Duodenal mucosa (tissue), 2 donors: Measurements from ENCODE around the gene TBC1D16.
A peak's percentile ranks its signal among the peaks of the same experiment; 100 is the strongest.

Experiments used
- H3K27ac ChIP-seq: one replicate; pipeline ENCODE4 v1.7.0; 2013; ENCODE audit warnings: low read depth, low read length
- H3K27me3 ChIP-seq, 2 donors: one replicate each; pipeline ENCODE4 v1.7.0; 2013; ENCODE audit warnings: low read length in 2 of 2, control low read depth in 1 of 2; ENCODE audit not compliant: insufficient read depth in 2 of 2, control insufficient read depth in 1 of 2
- H3K36me3 ChIP-seq, 2 donors: one replicate each; pipeline ENCODE4 v1.7.0; 2013; ENCODE audit warnings: low read length in 2 of 2, control low read depth in 1 of 2; ENCODE audit not compliant: insufficient read depth in 2 of 2, control insufficient read depth in 1 of 2
- H3K4me1 ChIP-seq, 2 donors: one replicate each; pipeline ENCODE4 v1.7.0; 2013; ENCODE audit warnings: low read length in 2 of 2, control low read depth in 1 of 2; ENCODE audit not compliant: insufficient read depth in 2 of 2, control insufficient read depth in 1 of 2
- H3K4me3 ChIP-seq, 2 donors: one replicate each; pipeline ENCODE4 v1.7.0; 2013; ENCODE audit warnings: low read length in 2 of 2, low read depth in 1 of 2
- H3K9ac ChIP-seq, 2 donors: one replicate each; pipeline ENCODE4 v1.7.0; 2013; ENCODE audit warnings: low read length in 2 of 2, low read depth in 1 of 2
- H3K9me3 ChIP-seq, 2 donors: one replicate each; pipeline ENCODE4 v1.7.0; 2013; ENCODE audit warnings: low read length in 2 of 2, control low read depth in 1 of 2; ENCODE audit not compliant: control insufficient read depth in 1 of 2

Gene TBC1D16

GRCh38 chr17:79927688-79928501, 107.8 kb downstream of the TBC1D16 start:
- no peaks in the 10 kb centered on the region for H3K9me3 ChIP-seq
- H3K36me3 ChIP-seq: no peaks in the 10 kb centered on the region
- H3K27ac ChIP-seq: no peak overlapping the region
- no peak overlapping the region for H3K4me3 ChIP-seq
- H3K4me1 ChIP-seq: peaks cover 61 to 68% of the 10 kb centered on the region in 2 donors
- no peak overlapping the region for H3K9ac ChIP-seq
- H3K27me3 ChIP-seq: peaks cover 0 to 4% of the 10 kb centered on the region in 2 donors

- Histone ChIP-seq H3K27me3 (peaks cover 0 to 4% of the 10 kb centered on the region in 2 donors), H3K36me3 (no peaks in the 10 kb centered on the region), H3K9me3 (no peaks in the 10 kb centered on the region), H3K27ac (no peak overlapping the region), H3K9ac (peak overlapping the region in 1 of 2 donors; percentile 33), H3K4me1 (peaks cover 60 to 68% of the 10 kb centered on the region in 2 donors), H3K4me3 (no peak overlapping the region)
These were observed 108.5 kb downstream of the TBC1D16 start for GRCh38 chr17:79927136-79927661.

GRCh38 chr17:79926605-79927135, 109.0 kb downstream of the TBC1D16 start:
- H3K9ac ChIP-seq: peak overlapping the region; percentile 18 to 33
- H3K4me1 ChIP-seq: peaks cover 59 to 67% of the 10 kb centered on the region in 2 donors
- H3K9me3 ChIP-seq: no peaks in the 10 kb centered on the region
- H3K27me3 ChIP-seq: peaks cover 0 to 4% of the 10 kb centered on the region in 2 donors
- H3K27ac ChIP-seq: peak overlapping the region; percentile 75
- no peaks in the 10 kb centered on the region for H3K36me3 ChIP-seq
- no peak overlapping the region for H3K4me3 ChIP-seq

- no peak overlapping the region for H3K4me3 ChIP-seq
- peak overlapping the region; percentile 18 to 66 for H3K9ac ChIP-seq
- peaks cover 0 to 4% of the 10 kb centered on the region in 2 donors for H3K27me3 ChIP-seq
- H3K36me3 ChIP-seq: no peaks in the 10 kb centered on the region
- peaks cover 58 to 67% of the 10 kb centered on the region in 2 donors for H3K4me1 ChIP-seq
- peak overlapping the region; percentile 92 for H3K27ac ChIP-seq
- no peaks in the 10 kb centered on the region for H3K9me3 ChIP-seq
These were observed 109.5 kb downstream of the TBC1D16 start for GRCh38 chr17:79926142-79926604.

GRCh38 chr17:79925242-79925957, 110.3 kb downstream of the TBC1D16 start:
- no peak overlapping the region for H3K4me3 ChIP-seq
- H3K9ac ChIP-seq: peak overlapping the region; percentile 54 to 66
- no peaks in the 10 kb centered on the region for H3K9me3 ChIP-seq
- peaks cover 0 to 4% of the 10 kb centered on the region in 2 donors for H3K27me3 ChIP-seq
- H3K27ac ChIP-seq: peak overlapping the region; percentile 92
- H3K4me1 ChIP-seq: peaks cover 63 to 69% of the 10 kb centered on the region in 2 donors
- H3K36me3 ChIP-seq: no peaks in the 10 kb centered on the region

- peak overlapping the region; percentile 66 to 70 for H3K9ac ChIP-seq
- H3K4me1 ChIP-seq: peaks cover 67 to 71% of the 10 kb centered on the region in 2 donors
- no peaks in the 10 kb centered on the region for H3K36me3 ChIP-seq
- peaks cover 0 to 4% of the 10 kb centered on the region in 2 donors for H3K27me3 ChIP-seq
- peak overlapping the region in 1 of 2 donors; percentile 10 for H3K4me3 ChIP-seq
- peak overlapping the region; percentile 92 for H3K27ac ChIP-seq
- H3K9me3 ChIP-seq: no peaks in the 10 kb centered on the region
These were observed 111.1 kb downstream of the TBC1D16 start for GRCh38 chr17:79924639-79924976.

GRCh38 chr17:79923974-79924638, 111.6 kb downstream of the TBC1D16 start:
- peak overlapping the region; percentile 66 to 70 for H3K9ac ChIP-seq
- peaks cover 0 to 4% of the 10 kb centered on the region in 2 donors for H3K27me3 ChIP-seq
- H3K36me3 ChIP-seq: no peaks in the 10 kb centered on the region
- H3K4me1 ChIP-seq: peaks cover 71 to 72% of the 10 kb centered on the region in 2 donors
- H3K27ac ChIP-seq: peak overlapping the region; percentile 92
- H3K9me3 ChIP-seq: no peaks in the 10 kb centered on the region
- peak overlapping the region; percentile 28 to 35 for H3K4me3 ChIP-seq

GRCh38 chr17:79922798-79923197, 112.9 kb downstream of the TBC1D16 start:
- no peak overlapping the region for H3K4me3 ChIP-seq
- peak overlapping the region in 1 of 2 donors; percentile 85 for H3K9ac ChIP-seq
- H3K27ac ChIP-seq: no peak overlapping the region
- H3K36me3 ChIP-seq: no peaks in the 10 kb centered on the region
- peaks cover 76 to 81% of the 10 kb centered on the region in 2 donors for H3K4me1 ChIP-seq
- peaks cover 0 to 1% of the 10 kb centered on the region in 2 donors for H3K27me3 ChIP-seq
- H3K9me3 ChIP-seq: no peaks in the 10 kb centered on the region

- Histone ChIP-seq H3K27me3 (no peaks in the 10 kb centered on the region), H3K27ac (no peak overlapping the region), H3K4me3 (peak overlapping the region in 1 of 2 donors; percentile 72), H3K9ac (peak overlapping the region; percentile 16 to 85), H3K9me3 (no peaks in the 10 kb centered on the region), H3K4me1 (peaks cover 71 to 75% of the 10 kb centered on the region in 2 donors), H3K36me3 (no peaks in the 10 kb centered on the region)
These were observed 113.5 kb downstream of the TBC1D16 start for GRCh38 chr17:79922116-79922601.
